ENCODE results near the gene NUP58. TPM values are rescaled to one million over a fixed set of nuclear protein-coding genes. Genes with fewer than 3 reads are reported as not detected.

NUP58 gene
- total RNA-seq, 1 experiment from 2014 or later: 41.0 TPM

DNA sequence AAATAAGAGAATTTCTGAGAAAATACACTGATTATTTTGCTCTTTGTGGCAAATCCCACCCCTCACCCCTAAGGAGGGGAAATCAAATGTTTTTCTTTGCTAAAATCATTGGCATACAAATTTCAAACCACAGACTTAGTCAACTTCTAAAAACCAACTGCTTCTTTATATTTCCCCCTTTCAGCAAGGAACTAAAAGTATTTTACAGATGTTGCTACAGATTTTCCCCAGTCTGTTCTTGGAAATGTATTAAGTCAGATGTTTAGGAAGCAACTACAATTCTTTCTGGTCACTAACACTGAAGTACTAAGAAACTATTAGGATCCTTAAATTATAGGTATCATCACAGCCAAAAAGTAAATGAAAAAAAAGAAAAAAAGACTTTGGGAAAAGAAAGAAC is 21.0 kb upstream of the NUP58 start:
- Mint-ChIP-seq H3K27me3 (ENCODE audit: unreplicated experiment) (no peaks in the 10 kb centered on the region), H3K27ac (ENCODE audit: unreplicated experiment) (no peak overlapping the region), H3K4me1 (ENCODE audit: low read depth, unreplicated experiment) (peaks cover 10% of the 10 kb centered on the region), H3K9me3 (ENCODE audit: low read depth, unreplicated experiment) (no peaks in the 10 kb centered on the region), H3K4me3 (ENCODE audit: low read depth, unreplicated experiment) (no peak overlapping the region), H3K36me3 (ENCODE audit: insufficient read depth, unreplicated experiment) (no peaks in the 10 kb centered on the region)
- CTCF ChIA-PET: no interaction called here
- DNase-seq: no peak
- TF ChIP-seq, protein P1, sequence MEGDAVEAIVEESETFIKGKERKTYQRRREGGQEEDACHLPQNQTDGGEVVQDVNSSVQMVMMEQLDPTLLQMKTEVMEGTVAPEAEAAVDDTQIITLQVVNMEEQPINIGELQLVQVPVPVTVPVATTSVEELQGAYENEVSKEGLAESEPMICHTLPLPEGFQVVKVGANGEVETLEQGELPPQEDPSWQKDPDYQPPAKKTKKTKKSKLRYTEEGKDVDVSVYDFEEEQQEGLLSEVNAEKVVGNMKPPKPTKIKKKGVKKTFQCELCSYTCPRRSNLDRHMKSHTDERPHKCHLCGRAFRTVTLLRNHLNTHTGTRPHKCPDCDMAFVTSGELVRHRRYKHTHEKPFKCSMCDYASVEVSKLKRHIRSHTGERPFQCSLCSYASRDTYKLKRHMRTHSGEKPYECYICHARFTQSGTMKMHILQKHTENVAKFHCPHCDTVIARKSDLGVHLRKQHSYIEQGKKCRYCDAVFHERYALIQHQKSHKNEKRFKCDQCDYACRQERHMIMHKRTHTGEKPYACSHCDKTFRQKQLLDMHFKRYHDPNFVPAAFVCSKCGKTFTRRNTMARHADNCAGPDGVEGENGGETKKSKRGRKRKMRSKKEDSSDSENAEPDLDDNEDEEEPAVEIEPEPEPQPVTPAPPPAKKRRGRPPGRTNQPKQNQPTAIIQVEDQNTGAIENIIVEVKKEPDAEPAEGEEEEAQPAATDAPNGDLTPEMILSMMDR (IDR thresholded peaks at IDR 0.05; ENCODE audit: unreplicated experiment): no peak
- intact Hi-C loops (cut with micrococcal nuclease; ENCODE audit: unreplicated experiment): no loop called here
- BruUV-seq (replicated peaks): no TSS peak

DNA sequence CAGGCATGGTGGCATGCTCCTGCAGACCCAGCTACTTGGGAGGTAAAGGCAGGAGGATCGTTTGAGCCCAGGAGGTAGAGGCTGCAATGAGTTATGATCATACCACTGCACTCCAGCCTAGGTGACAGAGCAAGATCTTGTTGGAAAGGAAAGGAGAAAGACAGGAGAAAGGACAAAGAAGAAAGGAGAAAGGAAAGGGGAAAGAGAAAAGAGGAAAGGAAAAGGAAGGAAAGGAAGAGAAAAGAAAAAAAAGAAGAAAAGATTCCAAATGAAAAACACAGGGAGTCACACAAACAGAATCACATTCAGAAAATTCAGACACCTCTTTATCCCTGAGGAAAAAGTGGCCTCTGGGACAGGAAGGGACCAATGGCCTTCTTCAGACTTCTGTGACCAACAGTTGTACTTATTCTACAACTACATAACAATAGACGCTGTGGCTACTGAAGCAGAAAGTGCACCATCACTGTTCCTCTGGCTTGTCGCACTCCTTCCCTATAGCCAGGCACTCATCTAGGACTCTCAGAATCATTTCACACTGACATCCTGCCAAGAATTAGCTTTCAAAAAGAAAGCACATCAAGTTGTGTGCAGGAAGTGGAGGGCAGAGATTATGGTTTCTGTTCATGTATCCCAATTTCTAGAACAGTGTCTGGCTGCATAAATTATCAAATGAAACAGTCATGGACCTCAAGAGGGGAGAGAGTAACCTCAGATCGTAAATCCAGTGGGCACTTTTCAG is 20.1 kb upstream of the NUP58 start:
- peaks cover 1% of the 10 kb centered on the region for H3K36me3 Mint-ChIP-seq (ENCODE audit: insufficient read depth, unreplicated experiment)
- CTCF ChIA-PET: no interaction called here
- peaks cover 10% of the 10 kb centered on the region for H3K4me1 Mint-ChIP-seq (ENCODE audit: low read depth, unreplicated experiment)
- H3K4me3 Mint-ChIP-seq (ENCODE audit: low read depth, unreplicated experiment): no peak overlapping the region
- no peaks in the 10 kb centered on the region for H3K27me3 Mint-ChIP-seq (ENCODE audit: unreplicated experiment)
- TF ChIP-seq, protein P1 (IDR thresholded peaks at IDR 0.05; ENCODE audit: unreplicated experiment): no peak
- DNase-seq: no peak
- BruUV-seq (replicated peaks): no TSS peak
- intact Hi-C loops (cut with micrococcal nuclease; ENCODE audit: unreplicated experiment): no loop called here
- H3K27ac Mint-ChIP-seq (ENCODE audit: unreplicated experiment): no peak overlapping the region
- H3K9me3 Mint-ChIP-seq (ENCODE audit: low read depth, unreplicated experiment): no peaks in the 10 kb centered on the region

DNA sequence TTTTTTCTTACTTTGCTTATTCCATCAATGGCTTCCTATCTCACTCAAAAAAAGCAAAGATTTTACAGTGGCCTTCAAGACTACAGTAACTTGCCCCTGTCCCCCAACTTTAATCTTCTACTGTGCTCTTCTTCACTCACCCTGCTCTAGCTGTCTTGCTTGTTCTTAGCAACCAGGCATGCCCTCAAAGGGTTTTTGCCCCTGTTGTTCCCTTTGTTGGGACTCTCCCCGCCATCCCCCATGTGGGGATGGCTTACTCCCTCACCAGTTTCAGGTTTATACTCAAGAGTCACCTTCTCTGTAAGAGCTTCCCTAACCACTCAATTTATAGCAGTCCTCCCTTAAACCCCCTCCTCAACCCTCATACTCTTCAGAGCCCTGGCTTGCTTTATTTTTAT is 19.5 kb upstream of the NUP58 start:
- H3K27me3 Mint-ChIP-seq (ENCODE audit: unreplicated experiment): no peaks in the 10 kb centered on the region
- DNase-seq: no peak
- BruUV-seq (replicated peaks): no TSS peak
- no peaks in the 10 kb centered on the region for H3K9me3 Mint-ChIP-seq (ENCODE audit: low read depth, unreplicated experiment)
- TF ChIP-seq, protein P1 (IDR thresholded peaks at IDR 0.05; ENCODE audit: unreplicated experiment): no peak
- H3K36me3 Mint-ChIP-seq (ENCODE audit: insufficient read depth, unreplicated experiment): peaks cover 7% of the 10 kb centered on the region
- CTCF ChIA-PET: no interaction called here
- H3K27ac Mint-ChIP-seq (ENCODE audit: unreplicated experiment): no peak overlapping the region
- peaks cover 6% of the 10 kb centered on the region for H3K4me1 Mint-ChIP-seq (ENCODE audit: low read depth, unreplicated experiment)
- intact Hi-C loops (cut with micrococcal nuclease; ENCODE audit: unreplicated experiment): no loop called here
- no peak overlapping the region for H3K4me3 Mint-ChIP-seq (ENCODE audit: low read depth, unreplicated experiment)

DNA sequence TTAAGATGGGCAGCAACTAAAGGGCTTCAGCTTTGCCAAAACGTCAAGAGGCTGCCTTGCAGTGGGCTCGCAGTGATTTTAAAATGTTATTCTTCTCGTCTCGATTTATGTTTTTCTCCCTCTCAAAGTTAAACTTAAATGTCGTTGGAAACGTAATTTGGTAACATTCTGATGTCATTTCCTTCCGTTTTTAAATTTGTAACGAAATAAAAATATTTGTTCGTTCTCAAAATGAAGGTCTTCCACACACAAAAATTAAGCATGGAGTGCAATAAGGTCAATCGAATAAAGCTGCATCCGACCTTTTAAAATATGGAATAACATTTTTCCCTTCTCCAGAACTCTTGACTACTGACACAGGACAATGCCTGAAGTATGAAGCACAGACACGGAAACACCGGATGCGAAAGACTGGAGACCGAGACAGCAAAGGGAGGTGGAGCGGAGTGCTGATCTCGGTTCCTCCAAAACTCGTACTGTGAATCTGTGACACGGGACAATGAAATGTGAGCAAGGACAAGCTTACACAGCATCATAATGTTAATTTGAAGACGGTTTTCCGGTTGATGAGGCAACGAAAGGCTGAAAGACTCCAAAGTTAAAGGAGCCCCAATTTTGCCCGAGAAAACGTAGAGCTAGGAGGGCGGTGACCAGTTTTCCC is 15.0 kb upstream of the NUP58 start:
- CTCF ChIA-PET: no interaction called here
- Mint-ChIP-seq H3K27me3 (ENCODE audit: unreplicated experiment) (no peaks in the 10 kb centered on the region), H3K36me3 (ENCODE audit: insufficient read depth, unreplicated experiment) (peaks cover 14% of the 10 kb centered on the region), H3K27ac (ENCODE audit: unreplicated experiment) (peak overlapping the region; percentile 95), H3K4me1 (ENCODE audit: low read depth, unreplicated experiment) (no peaks in the 10 kb centered on the region), H3K9me3 (ENCODE audit: low read depth, unreplicated experiment) (no peaks in the 10 kb centered on the region), H3K4me3 (ENCODE audit: low read depth, unreplicated experiment) (peak overlapping the region; percentile 95)
- TF ChIP-seq, protein P1 (IDR thresholded peaks at IDR 0.05; ENCODE audit: unreplicated experiment): no peak
- BruUV-seq (replicated peaks): TSS peak; percentile 61
- intact Hi-C loops (cut with micrococcal nuclease; ENCODE audit: unreplicated experiment): loop anchor here (5.0 kb wide), 1 partner anchor 54 kb away; no protein-coding TSS in a partner anchor
- no peak for DNase-seq

All from Calu3 (cell line).